CMK (cell line): ENCODE data around the gene PRRG3.

ENCODE experiments used
- DNase-seq: peaks from one replicate; pipeline ENCODE4 v3.0.0-alpha.2; 2010; ENCODE audit warnings: low read depth

Gene PRRG3

GRCh38 chrX:151708821-151709220 lies 13.6 kb downstream of the PRRG3 start:
- no peak for DNase-seq

- no peak for DNase-seq
Measured at GRCh38 chrX:151710457-151710856, 15.2 kb downstream of the PRRG3 start.

- DNase-seq = no peak
Measured at GRCh38 chrX:151711154-151711553, 15.9 kb downstream of the PRRG3 start.

- DNase-seq = no peak
Measured at GRCh38 chrX:151711787-151712186, 16.5 kb downstream of the PRRG3 start.

GRCh38 chrX:151712253-151712652 lies 17.0 kb downstream of the PRRG3 start:
- no peak for DNase-seq

- DNase-seq = no peak
Measured at GRCh38 chrX:151713849-151714248, 18.6 kb downstream of the PRRG3 start.

GRCh38 chrX:151714362-151714761 lies 19.1 kb downstream of the PRRG3 start:
- DNase-seq = no peak

- DNase-seq = no peak
Measured at GRCh38 chrX:151715752-151716151, 20.5 kb downstream of the PRRG3 start, which contains the start of gene FATE1. Gene FATE1, plus strand, starts transcription at chrX:151716035. Its CDS starts 85 bp downstream, at chrX:151716120.

GRCh38 chrX:151722241-151722846 lies 27.1 kb downstream of the PRRG3 start:
- no peak for DNase-seq

GRCh38 chrX:151723156-151723760 lies 28.0 kb downstream of the PRRG3 start:
- no peak for DNase-seq

GRCh38 chrX:151724563-151725337 lies 29.5 kb downstream of the PRRG3 start:
- no peak for DNase-seq

- no peak for DNase-seq
Measured at GRCh38 chrX:151725338-151725614, 30.0 kb downstream of the PRRG3 start.

GRCh38 chrX:151726751-151727150 lies 31.5 kb downstream of the PRRG3 start:
- no peak for DNase-seq

GRCh38 chrX:151727346-151727745 lies 32.1 kb downstream of the PRRG3 start:
- DNase-seq = no peak

- DNase-seq = no peak
Measured at GRCh38 chrX:151729056-151729725, 33.9 kb downstream of the PRRG3 start.

- no peak for DNase-seq
Measured at GRCh38 chrX:151734446-151734845, 39.2 kb downstream of the PRRG3 start, which contains the start of gene CNGA2. Gene CNGA2, plus strand, starts transcription at chrX:151734746. Its CDS starts 3,738 bp downstream, at chrX:151738484.

GRCh38 chrX:151735219-151735618 lies 40.0 kb downstream of the PRRG3 start:
- no peak for DNase-seq

- no peak for DNase-seq
Measured at GRCh38 chrX:151736685-151737084, 41.4 kb downstream of the PRRG3 start.

- DNase-seq = no peak
Measured at GRCh38 chrX:151737494-151737893, 42.2 kb downstream of the PRRG3 start.

GRCh38 chrX:151738751-151739150 lies 43.5 kb downstream of the PRRG3 start:
- no peak for DNase-seq

- no peak for DNase-seq
Measured at GRCh38 chrX:151741606-151742005, 46.3 kb downstream of the PRRG3 start.

GRCh38 chrX:151742311-151742710 lies 47.1 kb downstream of the PRRG3 start:
- no peak for DNase-seq
